Activated CD8-positive, alpha-beta memory T cell treated with anti-CD3 and anti-CD28 coated beads for 24 hours (primary cell): ENCODE measurements around the gene LCN6.
"Not testable (repeated sequence)": the region's sequence is repeated elsewhere in the genome, so short reads cannot be mapped to it uniquely, and the experiment has no call there.

ENCODE experiments used
- DNase-seq: peaks from one replicate; pipeline ENCODE4 v3.0.0-alpha.2; 2020

LCN6 gene

DNA sequence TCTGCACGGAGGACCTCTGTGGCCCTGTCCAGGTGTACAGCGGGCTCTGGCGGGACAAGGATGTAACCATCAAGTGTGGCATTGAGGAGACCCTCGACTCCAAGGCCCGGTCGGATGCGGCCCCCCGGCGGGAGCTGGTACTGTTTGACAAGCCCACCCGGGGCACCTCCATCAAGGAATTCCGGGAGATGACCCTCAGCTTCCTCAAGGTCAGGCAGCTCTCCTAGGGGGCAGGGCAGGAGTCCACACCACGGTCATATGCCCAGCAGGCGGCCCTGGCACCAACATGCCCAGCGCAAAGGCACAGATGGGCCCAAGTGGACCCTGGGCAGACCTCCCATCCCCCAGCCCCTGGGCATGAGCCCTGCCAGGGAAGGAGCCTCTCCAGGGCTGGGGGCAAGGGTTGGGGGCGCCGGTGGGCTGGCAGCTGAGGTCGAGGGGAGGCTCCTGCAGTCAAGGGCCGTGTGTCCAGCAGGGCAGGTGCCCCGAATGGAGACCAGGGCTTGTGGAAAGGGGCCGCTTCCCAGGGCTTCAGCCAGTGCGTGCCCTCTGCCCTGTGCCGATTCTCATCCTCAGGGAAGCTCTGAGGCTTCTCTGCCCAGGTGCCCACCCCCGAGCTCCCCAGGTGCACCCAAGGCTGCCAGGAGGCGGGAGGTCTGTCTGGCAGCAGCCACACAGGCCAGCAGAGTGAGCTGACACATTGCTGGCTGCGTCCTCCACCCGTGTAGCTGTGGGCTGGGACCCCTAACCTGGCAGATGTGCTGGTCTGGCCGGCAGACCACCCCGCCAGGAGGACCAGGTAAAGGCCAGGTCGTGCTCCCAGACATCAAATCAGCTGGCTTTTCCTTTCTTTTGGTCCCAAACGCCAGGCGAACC lies 26.0 kb downstream of the LCN6 start:
- DNase-seq = peak; percentile 76

DNA sequence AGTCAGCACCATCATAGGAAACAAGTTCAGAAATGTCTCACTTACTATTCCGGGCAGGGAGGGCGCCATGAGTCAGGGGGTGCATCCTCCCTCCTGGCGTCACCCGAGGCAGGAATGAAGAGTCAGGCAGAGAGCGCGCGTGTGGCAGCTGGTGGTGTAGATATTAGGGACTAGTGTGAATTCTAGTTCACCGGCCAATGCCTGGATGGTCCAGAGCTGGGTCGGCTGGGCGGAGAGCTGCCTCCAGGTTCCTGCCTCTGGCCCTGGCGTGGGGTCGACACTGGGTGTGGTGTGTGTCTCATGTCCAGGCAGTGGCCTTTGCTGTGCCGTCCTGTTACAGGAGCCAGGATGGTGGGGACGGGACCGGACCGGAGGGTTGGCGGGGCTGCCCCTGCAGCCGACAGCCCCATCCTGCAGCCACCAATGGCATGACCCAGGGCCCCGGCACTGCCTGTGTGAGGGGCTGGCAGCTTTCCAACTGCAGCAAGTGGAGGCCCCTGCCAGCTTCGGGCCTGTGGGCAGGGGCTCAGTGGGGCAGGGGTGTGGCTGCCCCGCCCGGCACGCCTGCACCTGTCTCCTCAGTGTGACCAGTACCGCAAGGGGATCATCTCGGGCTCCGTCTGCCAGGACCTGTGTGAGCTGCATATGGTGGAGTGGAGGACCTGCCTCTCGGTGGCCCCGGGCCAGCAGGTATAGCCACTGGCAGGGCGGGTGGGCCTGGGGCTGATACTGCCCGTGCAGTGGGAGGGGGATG lies 26.8 kb downstream of the LCN6 start:
- peak; percentile 71 for DNase-seq

DNA sequence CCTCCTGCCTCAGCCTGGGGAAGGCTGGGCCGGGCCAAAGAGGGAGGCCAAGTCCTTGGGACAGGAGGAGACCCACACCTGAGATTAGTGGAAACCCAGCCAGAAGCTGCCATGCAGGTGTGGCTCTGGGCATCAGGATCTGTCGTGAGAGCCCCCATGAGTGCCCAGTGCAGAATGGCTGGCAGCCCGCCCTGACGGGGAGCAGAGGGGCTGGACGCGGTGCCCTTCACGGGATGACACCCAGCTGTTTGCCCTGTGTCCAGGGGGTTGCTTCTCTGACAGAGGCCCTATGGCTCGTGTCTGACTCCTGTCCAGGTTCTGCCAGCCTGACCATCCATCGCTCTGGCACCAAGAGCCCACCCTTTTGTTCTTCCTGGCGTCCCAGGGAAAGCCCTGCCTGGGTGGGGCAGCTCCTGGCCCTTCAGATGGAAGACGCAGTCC lies 27.4 kb downstream of the LCN6 start:
- no peak for DNase-seq

DNA sequence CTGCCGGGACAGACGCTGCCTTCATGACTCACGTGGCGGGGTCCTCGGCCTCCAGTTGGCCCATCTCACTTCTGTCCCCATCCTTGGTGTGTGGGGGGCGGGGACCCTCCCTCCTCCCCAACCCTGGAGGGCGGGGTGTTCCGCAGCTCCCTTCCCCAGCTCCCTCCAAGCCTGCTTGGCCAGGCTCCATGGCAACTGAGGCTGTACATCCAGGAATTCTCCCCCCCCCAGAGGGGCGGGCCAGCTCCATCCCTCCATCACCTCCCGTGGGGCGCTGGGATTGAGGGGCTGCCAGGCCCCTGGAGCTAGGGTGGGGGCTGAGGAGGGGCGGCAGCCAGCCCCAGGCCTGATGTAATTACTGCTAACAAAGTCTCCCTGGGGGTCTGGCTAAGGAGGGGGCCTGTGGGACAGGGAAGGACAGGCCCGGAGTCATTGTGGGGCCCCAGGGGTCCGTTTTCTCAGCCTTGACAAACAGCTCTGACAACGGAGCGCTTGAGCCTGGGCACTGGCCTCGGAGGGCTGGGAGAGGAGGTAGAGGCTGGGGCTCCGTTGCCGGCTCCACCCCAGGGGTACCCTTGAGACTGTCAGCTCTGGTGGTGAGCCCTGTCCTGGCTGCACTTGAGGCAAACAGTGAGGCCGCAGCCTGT lies 28.0 kb downstream of the LCN6 start:
- peak; percentile 66 for DNase-seq

DNA sequence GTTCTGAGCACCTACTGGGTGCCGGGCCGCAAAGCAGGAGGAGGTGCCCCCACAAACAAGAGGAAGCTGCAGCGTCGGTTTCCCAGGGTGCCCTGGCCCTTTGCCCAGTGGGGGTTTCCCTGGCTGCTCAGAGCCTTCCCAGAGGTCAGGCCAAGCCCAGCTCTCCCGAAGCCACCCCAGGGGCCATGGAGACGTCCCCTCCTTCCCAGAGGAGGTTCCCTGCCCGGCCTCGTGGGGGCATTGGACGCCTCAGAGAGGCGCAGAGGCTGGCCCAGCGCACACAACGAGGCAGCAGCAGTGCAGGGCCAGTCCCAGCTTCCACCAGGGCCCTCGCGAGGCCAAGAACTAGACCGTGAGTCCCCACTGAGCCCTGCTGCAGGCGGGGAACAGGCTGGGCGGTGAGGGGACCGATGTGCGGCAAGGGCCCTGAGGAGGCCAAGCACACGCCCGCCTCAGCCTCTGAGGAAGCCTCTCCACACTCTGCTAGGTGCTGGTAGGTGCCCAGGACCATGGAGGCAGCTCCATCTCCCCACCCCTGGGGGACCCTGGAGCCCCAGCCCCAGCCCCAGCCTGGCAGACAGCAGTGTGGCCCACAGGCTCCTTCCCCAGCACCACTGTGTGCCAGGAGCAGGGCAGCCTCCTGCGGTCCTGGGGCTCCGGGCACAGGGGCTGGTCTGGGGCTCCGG lies 29.0 kb downstream of the LCN6 start:
- DNase-seq = peak; percentile 66

DNA sequence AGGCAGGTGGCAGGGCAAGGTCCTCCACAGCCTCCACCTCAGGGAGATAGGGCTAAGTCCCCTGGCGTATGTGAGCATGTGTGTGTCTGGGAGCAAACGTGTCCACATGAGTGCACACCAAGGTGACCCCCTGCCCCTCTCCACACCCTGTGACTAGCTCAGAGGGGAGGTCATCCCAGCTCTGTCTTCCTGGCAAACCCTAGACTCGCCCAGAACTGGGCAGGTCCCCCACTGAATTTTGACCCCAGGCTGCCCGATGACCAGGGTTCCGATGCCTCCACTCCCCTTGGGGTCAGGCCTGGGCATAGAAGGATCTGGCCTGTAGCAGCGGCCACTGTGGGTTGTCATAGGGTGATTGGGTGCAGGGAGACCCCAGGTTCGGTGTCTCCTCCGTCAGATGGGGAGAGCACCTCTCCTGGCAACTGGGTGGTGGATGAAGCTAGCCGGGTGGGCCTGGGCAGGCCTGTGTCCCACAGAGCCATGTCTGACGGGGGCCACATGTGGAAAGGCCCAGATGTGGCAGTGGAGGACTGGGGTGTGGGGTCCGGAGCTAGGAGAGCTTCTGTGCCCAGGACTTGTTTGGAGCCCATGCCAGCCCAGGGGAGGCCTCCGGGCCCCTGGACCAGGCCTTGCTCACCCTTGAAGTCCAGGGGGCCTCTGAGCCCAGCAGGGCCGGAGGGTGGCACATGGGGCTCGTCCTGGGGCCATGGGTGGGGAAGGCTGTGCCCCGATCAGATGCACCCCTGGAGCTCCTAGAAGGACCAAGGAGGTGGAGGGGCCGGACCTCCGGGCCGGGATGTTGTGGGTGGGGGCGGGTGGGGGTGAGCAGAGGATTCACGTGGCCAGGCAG lies 29.8 kb downstream of the LCN6 start:
- no peak for DNase-seq

DNA sequence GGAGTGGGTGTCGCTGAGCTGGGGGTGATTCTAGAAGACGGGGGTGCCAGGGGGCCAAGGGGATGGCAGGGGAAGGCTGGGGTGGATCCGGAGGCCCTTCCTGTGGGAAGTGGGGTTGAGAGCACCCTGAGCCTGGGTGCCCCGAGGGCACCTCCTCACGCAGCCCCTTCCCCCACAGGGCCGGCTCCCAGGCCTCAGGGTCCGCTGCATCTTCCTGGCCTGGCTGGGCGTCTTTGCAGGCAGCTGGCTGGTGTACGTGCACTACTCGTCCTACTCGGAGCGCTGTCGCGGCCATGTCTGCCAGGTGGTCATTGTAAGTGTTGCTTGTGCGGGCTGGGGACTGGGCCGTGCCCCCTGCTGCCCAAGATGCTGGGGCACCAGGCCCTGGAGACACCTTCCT lies 30.9 kb downstream of the LCN6 start:
- DNase-seq = no peak

DNA sequence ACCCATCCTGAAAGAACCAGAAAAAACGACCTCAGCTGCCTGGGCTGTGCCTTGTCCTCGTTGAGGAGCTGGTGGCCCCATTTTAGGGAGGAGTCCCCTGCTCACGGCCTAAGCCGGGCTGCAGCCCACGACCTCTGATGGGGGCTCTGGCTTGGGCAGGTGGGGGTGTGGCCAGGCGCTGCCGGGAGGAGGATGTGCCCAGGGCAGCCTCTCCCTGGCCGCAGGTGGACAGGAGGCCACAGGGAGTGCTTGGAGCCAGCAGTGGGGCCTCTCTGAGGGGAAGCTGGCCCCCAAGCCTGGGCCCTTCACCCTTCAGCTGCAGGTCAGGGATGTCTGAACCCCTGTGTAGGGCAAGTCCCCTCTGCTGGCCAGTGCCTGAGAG lies 33.4 kb downstream of the LCN6 start:
- no peak for DNase-seq

DNA sequence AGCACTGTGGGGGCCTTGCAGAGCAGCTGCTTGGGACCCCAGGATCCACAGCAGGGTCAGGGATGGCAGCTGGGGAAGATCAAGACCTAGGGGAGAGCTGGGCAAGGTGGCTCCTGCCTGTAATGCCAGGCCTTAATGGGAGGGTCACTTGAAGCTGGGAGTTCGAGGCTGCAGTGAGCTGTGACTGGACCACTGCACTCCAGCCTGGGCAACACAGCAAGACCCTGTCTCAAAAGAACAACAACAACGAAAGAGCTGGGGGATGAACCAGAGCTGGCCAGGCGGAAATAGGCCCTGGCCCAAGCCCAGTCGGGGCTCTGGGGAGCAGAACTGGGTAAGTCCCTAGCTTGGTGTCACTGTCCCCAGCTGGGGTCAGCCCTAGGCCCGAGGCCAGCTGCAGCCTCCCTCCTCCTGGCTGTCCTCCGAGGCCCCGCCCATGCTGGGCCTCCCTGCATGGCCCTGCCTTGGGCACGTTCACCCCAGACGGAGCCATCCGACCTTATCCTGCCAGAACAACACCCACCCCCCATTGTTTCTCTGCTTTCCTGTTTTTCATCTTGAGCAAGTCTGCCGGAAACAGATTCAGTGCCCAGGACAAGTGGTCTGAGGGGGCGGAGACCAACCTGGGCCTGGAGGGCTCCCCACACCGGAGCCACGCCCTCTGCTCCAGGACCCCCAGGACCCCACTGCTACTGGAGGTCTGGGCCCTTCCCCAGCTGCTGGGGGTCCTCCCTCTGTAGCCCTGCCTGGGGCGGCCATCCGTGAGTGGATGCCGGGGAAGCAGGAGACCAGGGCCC lies 34.0 kb downstream of the LCN6 start:
- no peak for DNase-seq

DNA sequence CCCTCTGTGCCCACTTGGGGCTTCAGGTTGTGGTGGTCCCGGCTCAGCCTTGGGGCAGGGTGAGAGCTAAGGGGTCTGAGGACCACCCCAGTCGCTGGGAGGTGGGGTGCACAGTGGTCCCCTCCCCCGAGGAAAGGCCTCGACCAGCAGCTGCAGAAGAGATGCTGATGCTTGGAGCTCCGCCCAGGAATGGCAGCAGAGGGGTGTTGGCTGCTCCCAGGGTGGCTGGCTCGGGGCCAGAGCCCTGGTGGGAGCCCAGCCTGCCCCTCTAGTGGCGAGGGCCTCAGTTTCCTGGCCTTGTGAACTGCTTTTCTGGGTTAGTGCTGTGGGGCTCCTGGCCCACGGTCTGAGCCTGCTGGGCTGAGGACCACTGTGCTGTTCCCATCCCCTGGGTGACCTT lies 34.8 kb downstream of the LCN6 start:
- DNase-seq = no peak

DNA sequence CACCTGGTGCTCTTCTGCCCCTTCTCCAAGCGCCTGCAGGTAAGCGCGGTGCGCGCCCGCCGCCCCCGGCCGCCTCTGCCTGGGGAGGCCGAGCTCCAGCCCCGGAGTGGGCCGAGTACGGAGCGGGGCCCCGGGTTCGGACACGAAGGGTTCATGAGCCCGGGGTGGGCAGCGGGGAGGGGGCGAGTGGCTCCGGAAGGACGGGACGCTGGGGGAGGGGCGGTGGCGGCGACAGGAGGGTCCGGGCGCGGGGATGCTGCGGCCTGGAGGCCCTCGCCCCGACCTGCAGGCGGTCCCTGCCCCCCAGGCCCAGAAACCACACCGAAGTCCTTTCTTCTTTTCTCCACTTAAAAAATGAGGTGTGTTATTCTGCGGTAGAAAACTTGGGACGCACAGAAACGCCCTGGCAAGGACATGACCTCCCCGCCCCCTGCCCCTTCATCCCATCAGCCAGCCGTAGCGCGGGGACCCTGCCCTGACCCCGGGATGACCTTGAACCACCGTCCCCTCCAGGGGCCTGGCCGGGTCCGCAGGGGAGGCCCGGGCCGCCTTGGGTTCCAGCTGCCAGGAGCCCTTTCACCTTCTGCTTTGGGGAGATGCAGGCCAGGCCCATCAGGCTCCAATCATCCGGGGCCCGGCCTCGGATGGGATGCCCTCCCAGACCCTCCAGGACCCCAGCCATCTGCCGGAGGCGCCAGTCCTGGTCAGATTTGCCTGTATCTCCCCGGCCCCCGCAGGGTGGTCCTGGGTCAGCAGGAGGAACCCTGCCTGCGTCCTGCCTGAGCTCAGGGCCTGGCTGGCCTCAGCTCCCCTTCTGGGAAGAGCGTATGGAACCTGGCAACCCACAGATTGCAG lies 35.4 kb downstream of the LCN6 start:
- no peak for DNase-seq

DNA sequence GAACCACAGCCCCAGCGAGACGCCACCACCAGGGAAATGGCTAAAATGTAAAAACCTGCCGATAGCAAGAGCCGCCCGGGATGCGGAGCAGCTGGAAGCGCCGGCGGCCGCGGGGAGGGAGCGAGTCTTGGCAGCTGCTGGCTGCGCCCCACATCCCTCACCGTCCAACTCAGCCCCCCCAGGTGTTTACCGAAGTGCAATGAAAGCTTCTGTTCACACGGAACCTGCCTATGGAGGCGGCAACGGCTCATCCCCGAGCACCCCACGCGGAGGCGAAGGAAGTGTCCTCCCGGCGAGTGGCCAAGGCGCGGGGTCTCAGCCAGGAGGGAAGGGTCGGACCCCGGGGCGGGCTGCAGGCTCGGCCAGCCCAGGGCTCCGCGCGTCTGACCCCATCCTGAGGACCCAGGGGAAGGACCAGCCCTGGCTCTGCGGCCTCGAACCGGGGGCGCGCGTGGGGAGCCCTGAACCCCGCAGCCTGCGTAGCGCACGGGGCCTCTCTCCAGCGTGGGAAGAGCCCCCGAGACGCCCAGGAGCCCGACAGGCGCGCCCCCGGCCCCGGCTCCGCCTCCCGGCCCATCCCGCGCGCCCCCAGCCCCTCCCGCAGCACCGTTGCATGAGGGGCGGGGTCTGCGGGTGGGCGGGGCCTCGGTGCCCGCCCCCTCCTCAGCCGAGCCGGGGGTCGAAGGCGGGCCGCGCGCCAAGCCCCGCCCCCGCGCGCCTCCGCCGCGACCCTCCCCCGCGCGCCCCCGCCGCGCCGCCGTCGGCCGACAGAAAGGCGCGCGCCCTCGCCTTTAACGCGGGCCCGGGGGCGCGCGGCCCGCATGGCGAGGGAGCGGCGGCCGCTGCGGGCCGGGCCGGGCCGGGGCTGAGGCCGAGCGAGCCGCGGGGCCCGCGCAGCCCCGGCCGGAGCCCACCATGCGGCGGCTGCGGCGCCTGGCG lies 36.3 kb downstream of the LCN6 start, which contains the start of gene DIPK1B:
Gene DIPK1B, plus strand, starts transcription at position 822 of the 939 bp plus-strand sequence. Its CDS starts 94 bp downstream, at position 916.
- no peak for DNase-seq

DNA sequence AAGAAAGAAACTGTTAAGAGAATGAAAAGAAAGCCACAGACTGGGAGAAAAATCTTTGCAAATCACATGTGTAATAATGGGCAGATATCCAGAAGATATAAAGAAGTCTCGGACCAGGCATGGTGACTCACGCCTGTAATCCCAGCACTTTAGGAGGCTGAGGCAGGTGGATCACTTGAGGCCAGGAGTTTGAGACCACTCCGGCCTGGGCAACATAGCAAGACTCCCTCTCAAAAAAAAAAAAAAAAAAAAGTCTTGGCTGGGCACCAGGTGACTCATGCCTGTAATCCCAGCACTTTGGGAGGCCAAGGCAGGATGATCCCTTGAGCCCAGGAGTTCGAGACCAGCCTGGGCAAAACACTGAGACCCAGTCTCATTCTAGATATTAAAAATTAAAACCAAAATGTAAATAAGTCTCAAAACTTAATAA lies 37.1 kb downstream of the LCN6 start:
- not testable (repeated sequence) for DNase-seq

DNA sequence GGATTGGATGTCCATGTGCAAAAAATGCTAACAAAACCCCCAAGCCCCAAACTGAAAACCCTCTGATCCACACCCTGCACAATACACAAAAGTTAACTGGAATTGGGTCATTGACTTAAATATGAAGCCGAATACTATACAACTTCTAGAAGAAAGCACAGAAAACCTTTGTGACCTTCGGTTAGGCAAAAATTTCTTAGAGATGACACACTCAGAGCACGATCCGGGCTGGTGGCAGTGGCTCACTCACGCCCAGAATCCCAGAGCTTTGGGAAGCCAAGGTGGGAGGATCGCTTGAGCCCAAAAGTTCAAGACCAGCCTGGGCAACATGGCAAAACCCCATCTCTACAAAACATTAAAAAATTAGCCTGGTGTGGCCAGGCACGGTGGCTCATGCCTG lies 37.8 kb downstream of the LCN6 start:
- no peak for DNase-seq

DNA sequence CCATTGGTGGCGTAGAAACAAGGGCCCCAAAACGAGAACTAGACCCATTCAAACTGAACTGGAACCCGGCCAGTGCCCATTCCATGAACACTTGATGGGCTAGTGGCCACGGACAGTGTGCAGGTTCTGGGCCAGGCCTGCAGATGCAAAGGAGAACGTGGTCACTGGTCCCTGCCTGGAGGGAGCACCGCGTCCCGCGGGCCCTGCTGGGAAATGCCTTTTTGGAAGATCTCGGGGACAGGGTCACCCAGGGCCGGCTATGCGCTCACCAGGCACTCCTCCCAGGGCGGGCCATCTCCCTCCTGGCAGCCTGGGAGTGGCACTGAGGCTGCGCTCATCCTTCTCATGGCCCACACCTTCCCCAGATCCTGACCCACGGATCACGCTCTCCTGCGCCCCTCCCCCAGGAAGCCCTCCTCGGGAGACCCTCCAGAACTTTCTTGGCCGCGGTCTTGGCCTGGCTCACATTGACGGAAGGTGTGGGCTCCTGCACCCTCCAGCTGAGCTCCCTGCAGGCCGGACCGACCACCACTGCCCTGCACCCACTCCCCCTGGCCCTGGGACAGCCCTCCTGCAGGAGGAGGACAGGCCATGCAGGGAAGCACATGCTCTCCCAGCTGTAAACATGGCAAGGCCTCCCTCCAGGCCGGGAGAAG lies 38.7 kb downstream of the LCN6 start:
- DNase-seq = no peak

DNA sequence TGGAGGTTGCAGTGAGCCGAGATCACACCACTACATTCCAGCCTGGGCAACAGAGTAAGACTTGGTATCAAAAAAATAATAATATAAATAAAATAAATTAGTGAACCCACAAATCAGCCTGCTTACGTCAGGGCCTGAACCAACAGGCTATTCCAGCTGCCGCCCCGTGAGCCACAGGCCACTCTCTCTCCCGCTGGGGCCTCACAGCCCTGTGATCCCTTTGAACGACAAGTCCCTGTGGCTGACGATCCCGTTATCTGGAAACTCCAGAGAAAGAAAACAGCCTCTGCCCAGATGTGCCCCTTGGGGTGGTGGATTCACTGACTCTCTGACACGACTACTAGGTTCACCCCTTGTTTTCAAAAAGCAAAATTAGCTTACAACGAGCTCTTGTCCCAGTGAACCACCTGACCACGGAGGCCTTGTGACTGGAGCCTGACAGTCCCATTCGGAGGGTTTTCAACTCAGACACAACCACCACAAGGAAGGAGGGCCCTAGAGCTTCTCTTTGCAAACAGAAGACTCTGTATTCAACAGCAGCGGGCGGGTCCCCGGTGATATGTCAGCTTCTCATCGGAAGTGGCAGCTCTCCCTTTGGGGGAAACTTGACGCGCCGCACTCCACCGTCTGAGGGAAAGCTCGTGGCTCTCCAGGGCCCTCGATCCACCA lies 40.3 kb downstream of the LCN6 start:
- no peak for DNase-seq

DNA sequence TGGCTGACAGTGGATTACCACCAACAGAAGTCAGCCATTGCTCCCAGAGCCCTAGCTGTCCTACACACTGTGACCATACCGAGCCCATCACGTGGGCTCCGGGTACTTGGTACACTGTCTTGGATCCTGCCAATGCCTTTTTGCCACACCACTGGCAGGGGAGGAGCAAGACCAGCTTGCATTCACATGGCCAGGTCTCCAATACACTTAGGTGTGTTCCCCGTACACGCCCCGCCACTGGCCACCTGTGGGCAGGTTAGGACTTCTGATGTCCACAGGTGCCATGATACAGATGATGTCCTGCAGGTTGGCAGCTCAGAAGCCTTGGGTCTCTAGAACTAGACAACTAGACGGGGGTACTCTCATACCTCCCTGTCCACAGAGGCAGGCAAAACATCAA lies 41.3 kb downstream of the LCN6 start:
- no peak for DNase-seq

DNA sequence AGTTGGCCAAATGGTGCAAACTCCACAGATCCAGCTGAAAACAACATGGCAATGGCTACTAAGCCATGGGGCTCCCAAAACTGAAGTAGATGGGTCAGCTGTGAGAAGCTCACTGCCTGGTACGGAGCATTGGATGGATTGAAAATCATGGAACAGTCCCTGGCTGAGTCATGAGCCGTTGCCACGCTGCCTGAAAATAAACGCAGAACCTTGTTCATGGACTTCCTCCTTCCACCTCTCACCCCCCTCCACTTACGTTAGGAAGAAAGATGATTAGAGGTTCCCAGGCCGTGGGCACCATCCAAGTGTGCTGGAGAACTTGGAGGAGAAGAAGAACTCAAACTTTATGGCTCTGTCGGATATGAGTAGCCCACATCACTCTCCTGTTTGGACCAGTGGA lies 42.8 kb downstream of the LCN6 start:
- DNase-seq = no peak
